Ovary (tissue), 9 donors: Measurements from ENCODE around the gene TCTN2. TPM values are rescaled to one million over a fixed set of nuclear protein-coding genes. Genes with fewer than 3 reads are reported as not detected.

Experiments
- DNase-seq, 5 donors: peaks; one replicate each; pipeline ENCODE4 v3.0.0-alpha.2; 2019 to 2020
- H3K27ac ChIP-seq, 2 donors: fragments of 200-600 bp; one replicate each; pipeline versions ENCODE4 v1.5.1 to v1.8.0; 2019 to 2022
- H3K27me3 ChIP-seq: fragments of 200-600 bp; one replicate; pipeline ENCODE4 v1.8.0; 2022
- H3K36me3 ChIP-seq: fragments of 200-600 bp; sonication (generic); one replicate; pipeline ENCODE4 v1.5.1; 2019
- H3K4me1 ChIP-seq: one replicate; pipeline ENCODE4 v1.8.1; 2013; ENCODE audit warnings: mild to moderate bottlenecking, moderate library complexity; ENCODE audit not compliant: insufficient read depth
- H3K4me3 ChIP-seq: fragments of 200-600 bp; sonication (generic); one replicate; pipeline ENCODE4 v1.5.1; 2017
- H3K9me3 ChIP-seq, 2 donors: fragments of 200-600 bp in 1 of 2; sonication (generic) in 1 of 2; one replicate each; pipeline versions ENCODE4 v1.5.1 to v1.8.1; 2013 to 2019; ENCODE audit warnings: mild to moderate bottlenecking in 1 of 2, moderate library complexity in 1 of 2
- EP300 ChIP-seq: sonication (generic); formaldehyde crosslinking; IDR thresholded peaks from one replicate; pipeline ENCODE4 v1.6.1; 2017; ENCODE audit warnings: antibody characterized with exemption
- POLR2A ChIP-seq: fragments of 450-650 bp; IDR thresholded peaks from one replicate; pipeline ENCODE4 v1.6.1; 2017; ENCODE audit warnings: antibody characterized with exemption, mild to moderate bottlenecking, moderate library complexity
- WGBS, 3 donors: extraction: QIAGEN DNeasy Blood & Tissue Kit in 1 of 3; methylation state at CpG; one replicate each; pipeline versions ENCODE4 v1.1.5 to v1.1.7; 2013 to 2017; 5-methylcytosine and 5-hydroxymethylcytosine counted together
- intact Hi-C, 4 donors: fragments of 100-400 bp; cut with DNase I; formaldehyde crosslinking; loops; one replicate each; pipeline versions ENCODE4 v1.11.0 to v1.15.1; 2022 to 2023
- polyA plus RNA-seq, 2 donors: library from polyadenylated mRNA; stranded (reverse); fragments of 200-250 nt in 1 of 2; fragments of 350-450 nt in 1 of 2; fragmentation: Illumina TruSeq in 1 of 2; extraction: RNeasy Lipid Tissue Mini Kit (QIAGEN cat#74804) in 1 of 2; gene quantifications; one replicate each; pipeline ENCODE4 v1.2.3, GENCODE V29; 2013 to 2014
- total RNA-seq, 7 donors: library from RNA; depleted of rRNA in 2 of 7; stranded (reverse); fragments of >200 nt in 2 of 7; fragmentation: NEBNext Ultra II Directional in 3 of 7; extraction: Animal tissue kit (Norgen Biotek cat#: 25700) in 3 of 7; gene quantifications; one replicate each; pipeline versions ENCODE4 v1.1.0 to v1.2.4, GENCODE V29; 2016 to 2023
- TF ChIP-seq, protein P1 (sequence below), 3 donors: fragments of 450-650 bp in 2 of 3; fragments of 200-600 bp in 1 of 3; IDR thresholded peaks; one replicate each; pipeline versions ENCODE4 v1.5.1 to v1.8.0; 2016 to 2022; ENCODE audit warnings: antibody characterized with exemption in 3 of 3, mild to moderate bottlenecking in 1 of 3
- donor health status: DM: no; HTN: no; CAD: no; lungs with moderate emphysema.
- donor health status: DM: no; HTN: no; CAD: no.
- donor health status: Bipolar disorder and iron deficiency.
- donor health status: DM: yes; HTN: yes; CAD: no.
- donor health status: DM: no; HTN: no; CAD: no.
- donor health status: DM: yes; HTN: yes; CAD: no.

The TCTN2 gene
- total and polyA plus RNA-seq, 9 donors = 13.1 to 26.4 (median 17.6) TPM

DNA sequence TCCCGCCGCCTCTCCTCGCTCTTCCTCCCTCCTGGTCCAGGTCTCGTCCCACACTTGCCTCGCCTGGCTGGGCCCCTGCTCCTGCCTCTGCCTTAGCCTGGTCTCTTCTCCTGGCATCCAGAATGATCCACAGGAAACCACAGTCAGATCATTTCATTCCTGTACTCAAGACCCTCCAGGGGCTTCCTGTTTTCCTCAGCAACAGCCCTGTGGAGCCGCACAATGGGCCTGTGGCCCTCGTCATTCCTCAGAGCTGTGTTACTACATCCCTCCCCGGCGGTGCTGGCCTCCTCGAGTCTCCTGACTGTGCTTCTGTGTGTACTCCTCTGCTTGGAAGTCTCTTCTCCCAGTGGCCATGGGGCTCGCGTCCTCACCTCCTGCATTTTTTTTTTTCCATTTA is 61.3 kb downstream of the TCTN2 start:
- Histone ChIP-seq H3K27ac (no peak overlapping the region), H3K36me3 (no peaks in the 10 kb centered on the region), H3K9me3 (no peaks in the 10 kb centered on the region), H3K4me3 (no peak overlapping the region), H3K4me1 (no peaks in the 10 kb centered on the region), H3K27me3 (no peaks in the 10 kb centered on the region)
- no peak for TF ChIP-seq POLR2A
- TF ChIP-seq, protein P1, sequence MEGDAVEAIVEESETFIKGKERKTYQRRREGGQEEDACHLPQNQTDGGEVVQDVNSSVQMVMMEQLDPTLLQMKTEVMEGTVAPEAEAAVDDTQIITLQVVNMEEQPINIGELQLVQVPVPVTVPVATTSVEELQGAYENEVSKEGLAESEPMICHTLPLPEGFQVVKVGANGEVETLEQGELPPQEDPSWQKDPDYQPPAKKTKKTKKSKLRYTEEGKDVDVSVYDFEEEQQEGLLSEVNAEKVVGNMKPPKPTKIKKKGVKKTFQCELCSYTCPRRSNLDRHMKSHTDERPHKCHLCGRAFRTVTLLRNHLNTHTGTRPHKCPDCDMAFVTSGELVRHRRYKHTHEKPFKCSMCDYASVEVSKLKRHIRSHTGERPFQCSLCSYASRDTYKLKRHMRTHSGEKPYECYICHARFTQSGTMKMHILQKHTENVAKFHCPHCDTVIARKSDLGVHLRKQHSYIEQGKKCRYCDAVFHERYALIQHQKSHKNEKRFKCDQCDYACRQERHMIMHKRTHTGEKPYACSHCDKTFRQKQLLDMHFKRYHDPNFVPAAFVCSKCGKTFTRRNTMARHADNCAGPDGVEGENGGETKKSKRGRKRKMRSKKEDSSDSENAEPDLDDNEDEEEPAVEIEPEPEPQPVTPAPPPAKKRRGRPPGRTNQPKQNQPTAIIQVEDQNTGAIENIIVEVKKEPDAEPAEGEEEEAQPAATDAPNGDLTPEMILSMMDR (IDR thresholded peaks at IDR 0.05) = no peak
- no peak for TF ChIP-seq EP300
- 94 to 95% (median 95%) methylated on average over 12 of the region's 12 CpGs for WGBS, 3 donors
- DNase-seq = no peak
- intact Hi-C loops = no loop called here

DNA sequence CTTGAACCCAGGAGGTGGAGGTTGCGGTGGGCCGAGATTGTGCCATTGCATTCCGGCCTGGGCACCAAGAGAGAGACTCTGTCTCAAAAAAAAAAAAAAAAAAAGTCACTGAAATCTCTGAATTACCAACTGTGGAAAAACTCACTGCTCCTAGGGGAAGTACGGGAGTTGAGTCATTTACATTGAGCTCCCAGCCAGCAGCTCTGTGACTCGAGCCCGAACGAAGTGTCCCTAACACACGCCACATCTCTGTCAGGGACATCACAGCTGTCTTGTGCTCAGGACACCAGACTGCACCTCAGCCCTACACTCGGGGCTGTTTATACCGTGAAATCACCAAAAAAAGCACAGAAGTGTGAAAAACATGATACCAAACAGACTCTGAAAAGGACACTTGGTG is 62.3 kb downstream of the TCTN2 start:
- no peaks in the 10 kb centered on the region for H3K36me3 ChIP-seq

DNA sequence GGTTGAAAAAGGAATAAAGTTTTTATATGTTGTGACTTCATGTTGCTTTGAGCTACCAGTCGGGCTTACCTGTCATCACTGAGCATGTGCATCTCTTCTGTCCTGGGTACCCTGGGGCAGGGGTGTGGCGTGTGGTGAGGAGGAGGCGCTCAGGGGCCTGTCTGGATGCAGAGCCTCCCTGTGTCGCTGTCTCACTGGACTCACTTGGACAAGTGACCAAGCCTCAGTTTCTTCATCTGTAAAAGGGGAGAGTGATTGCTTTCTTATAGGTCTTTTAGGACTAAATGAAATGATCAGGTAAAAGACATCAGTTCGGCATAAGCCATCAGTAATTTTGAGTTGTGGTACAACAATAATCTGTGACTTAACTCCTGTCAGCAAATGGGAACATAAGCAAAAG is 63.4 kb downstream of the TCTN2 start:
- H3K9me3 ChIP-seq = no peaks in the 10 kb centered on the region
- no peaks in the 10 kb centered on the region for H3K4me1 ChIP-seq
- no peak overlapping the region for H3K27ac ChIP-seq
- H3K27me3 ChIP-seq = no peaks in the 10 kb centered on the region
- H3K36me3 ChIP-seq = no peaks in the 10 kb centered on the region
- intact Hi-C loops = no loop called here
- WGBS, 3 donors = 76 to 88% (median 78%) methylated on average over 5 of the region's 5 CpGs
- no peak overlapping the region for H3K4me3 ChIP-seq
- TF ChIP-seq, protein P1 (IDR thresholded peaks at IDR 0.05) = no peak
- TF ChIP-seq POLR2A = no peak
- TF ChIP-seq EP300 = no peak
- no peak for DNase-seq

More for the DNA sequence above, 62.3 kb downstream of the TCTN2 start:
- TF ChIP-seq EP300 (no peak), POLR2A (no peak)
- TF ChIP-seq, protein P1 (IDR thresholded peaks at IDR 0.05) = no peak
- DNase-seq = no peak
- Histone ChIP-seq H3K27me3 (no peaks in the 10 kb centered on the region), H3K4me3 (no peak overlapping the region), H3K4me1 (no peaks in the 10 kb centered on the region), H3K27ac (no peak overlapping the region), H3K9me3 (no peaks in the 10 kb centered on the region)
- intact Hi-C loops = no loop called here
- WGBS, 3 donors = 84 to 91% (median 91%) methylated on average over 10 of the region's 10 CpGs

DNA sequence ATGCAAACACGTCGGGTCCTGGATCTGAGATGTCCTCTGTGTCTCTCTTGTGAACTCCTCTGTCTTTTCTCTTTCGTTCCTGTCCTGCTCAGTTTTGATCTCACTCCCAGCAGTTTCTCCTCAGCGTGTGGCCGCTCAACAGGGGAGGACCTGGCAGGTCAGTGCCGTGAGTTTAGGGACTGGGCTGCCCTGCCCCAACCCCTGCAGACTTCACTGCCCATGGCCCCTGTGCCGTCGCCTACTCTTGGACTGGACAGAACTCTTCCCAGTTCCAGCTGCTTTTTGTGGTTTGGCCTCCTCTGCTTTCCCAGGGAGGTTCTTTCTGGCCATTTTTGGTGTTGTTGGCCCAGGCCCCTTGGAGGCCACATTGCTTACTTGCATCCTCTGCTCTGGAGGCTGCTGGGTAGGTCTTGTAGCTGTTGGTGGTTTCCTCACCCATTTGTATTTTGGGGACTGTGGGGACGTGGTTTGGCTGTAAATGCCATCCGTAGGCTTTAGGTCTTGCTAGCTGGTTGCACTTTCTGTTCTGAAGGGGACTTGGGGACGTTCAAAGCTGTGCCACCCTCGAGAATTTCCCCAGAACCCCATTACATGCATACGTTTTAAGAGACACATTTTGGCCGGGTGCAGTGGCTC is 71.1 kb downstream of the TCTN2 start:
- H3K27ac ChIP-seq = no peak overlapping the region
- intact Hi-C loops = no loop called here
- 90 to 92% (median 90%) methylated on average over 14 of the region's 14 CpGs for WGBS, 3 donors
- no peaks in the 10 kb centered on the region for H3K27me3 ChIP-seq
- no peaks in the 10 kb centered on the region for H3K4me1 ChIP-seq
- DNase-seq = no peak
- H3K36me3 ChIP-seq = no peaks in the 10 kb centered on the region
- TF ChIP-seq, protein P1 (IDR thresholded peaks at IDR 0.05) = no peak
- no peak for TF ChIP-seq POLR2A
- no peak for TF ChIP-seq EP300
- H3K4me3 ChIP-seq = no peak overlapping the region
- H3K9me3 ChIP-seq = no peaks in the 10 kb centered on the region
